Activated CD4-positive, alpha-beta T cell treated with anti-CD3 and anti-CD28 coated beads for 48 hours (primary cell): ENCODE results near the gene PCLAF.

Source experiments
- DNase-seq: peaks from one replicate; pipeline ENCODE4 v3.0.0-alpha.2; 2020

The PCLAF gene

DNA sequence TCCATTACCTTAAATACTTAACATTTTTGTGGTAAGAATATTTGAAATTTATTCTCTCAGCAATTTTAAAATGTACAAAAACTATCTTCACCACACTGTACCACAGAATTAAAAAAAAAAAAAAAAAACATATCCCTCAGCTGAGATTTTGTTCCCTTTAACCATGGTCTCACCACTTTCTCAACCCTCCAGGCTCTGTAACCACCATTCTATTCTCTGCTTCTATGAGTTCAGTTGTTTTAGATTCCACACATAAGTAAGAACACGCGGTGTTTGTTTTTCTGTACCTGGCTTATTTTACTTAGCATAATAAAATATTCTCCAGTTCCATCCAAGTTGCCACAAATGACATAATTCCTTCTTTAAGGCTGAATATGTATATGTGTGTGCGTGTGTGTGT is 66.8 kb downstream of the PCLAF start:
- no peak for DNase-seq
